ENCODE results near the gene POLE3.
A peak's percentile ranks its signal among the peaks of the same experiment; 100 is the strongest.
"Not testable (repeated sequence)": the region's sequence is repeated elsewhere in the genome, so short reads cannot be mapped to it uniquely, and the experiment has no call there.

Gene POLE3

DNA sequence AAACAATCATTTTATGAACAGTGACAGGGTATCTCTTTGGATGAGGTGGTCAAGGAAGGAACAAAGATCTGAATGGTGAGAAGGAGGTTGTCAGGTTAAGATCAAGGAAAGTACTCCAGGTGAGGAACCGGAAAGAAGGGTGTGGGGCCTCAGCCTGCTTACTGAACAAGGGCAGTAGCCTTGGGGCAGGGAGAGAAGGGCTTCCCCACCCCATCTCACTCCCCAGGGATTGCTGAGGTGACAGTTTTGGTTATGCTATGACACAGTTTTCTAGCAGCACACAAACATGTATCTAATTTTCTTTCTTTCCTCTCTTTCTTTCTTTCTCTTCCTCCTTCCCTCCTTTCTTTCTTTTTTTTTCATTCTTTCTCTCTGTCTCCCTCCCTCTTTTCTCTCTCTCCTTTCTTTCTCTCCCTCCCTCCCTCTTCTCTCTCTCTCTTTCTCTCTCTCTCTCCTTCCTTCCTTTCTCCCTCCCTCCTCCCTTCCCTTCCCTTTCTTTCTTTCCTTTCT lies 29.6 kb downstream of the POLE3 start:
- Histone ChIP-seq H3K4me3 (no peak overlapping the region), H3K27ac (peak overlapping the region in 12 of 21 experiments; percentile 4 to 74 (median 61))

DNA sequence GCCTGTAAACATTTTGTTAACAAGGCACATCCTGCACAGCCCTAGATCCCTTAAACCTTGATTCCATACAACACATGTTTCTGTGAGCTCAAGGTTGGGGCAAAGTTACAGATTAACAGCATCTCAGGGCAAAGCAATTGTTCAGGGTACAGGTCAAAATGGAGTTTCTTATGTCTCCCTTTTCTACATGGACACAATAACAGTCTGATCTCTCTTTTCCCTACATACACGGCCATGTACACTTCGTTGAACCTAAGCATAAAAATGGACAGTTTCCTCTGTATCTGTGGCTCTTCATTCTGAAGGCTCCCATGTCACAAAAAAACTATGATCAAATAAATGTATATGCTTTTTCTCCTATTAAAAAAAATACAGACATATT lies 30.7 kb downstream of the POLE3 start:
- peak overlapping the region in 1 of 21 experiments; percentile 17 for H3K27ac ChIP-seq
- H3K4me3 ChIP-seq, result not testable (repeated sequence)

DNA sequence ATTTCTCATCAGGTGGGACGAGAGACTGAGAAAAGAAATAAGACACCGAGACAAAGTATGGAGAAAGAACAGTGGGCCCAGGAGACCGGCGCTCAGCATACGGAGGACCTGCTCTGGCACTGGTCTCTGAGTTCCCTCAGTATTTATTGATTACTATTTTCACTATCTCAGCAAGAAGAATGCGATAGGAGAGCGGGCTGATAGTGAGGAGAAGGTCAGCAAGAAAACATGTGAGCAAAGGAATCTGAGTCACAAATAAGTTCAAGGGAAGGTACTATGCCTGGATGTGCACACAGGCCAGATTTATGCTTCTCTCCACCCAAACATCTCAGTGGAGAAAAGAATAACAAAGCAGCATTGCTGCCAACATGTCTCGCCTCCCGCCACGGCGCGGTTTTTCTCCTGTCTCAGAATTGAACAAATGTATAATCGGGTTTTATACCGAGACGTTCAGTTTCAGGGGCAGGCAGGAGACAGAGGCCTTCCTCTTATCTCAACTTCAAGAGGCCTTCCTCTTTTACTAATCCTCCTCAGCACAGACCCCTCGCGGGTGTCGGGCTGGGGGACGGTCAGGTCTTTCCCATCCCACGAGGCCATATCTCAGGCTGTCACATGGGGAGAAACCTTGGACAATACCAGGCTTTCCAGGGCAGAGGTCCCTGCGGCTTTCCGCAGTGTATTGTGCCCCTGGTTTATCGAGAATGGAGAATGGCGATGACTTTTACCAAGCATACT lies 31.2 kb downstream of the POLE3 start:
- H3K4me3 ChIP-seq, H3K27ac ChIP-seq: not testable (repeated sequence)

DNA sequence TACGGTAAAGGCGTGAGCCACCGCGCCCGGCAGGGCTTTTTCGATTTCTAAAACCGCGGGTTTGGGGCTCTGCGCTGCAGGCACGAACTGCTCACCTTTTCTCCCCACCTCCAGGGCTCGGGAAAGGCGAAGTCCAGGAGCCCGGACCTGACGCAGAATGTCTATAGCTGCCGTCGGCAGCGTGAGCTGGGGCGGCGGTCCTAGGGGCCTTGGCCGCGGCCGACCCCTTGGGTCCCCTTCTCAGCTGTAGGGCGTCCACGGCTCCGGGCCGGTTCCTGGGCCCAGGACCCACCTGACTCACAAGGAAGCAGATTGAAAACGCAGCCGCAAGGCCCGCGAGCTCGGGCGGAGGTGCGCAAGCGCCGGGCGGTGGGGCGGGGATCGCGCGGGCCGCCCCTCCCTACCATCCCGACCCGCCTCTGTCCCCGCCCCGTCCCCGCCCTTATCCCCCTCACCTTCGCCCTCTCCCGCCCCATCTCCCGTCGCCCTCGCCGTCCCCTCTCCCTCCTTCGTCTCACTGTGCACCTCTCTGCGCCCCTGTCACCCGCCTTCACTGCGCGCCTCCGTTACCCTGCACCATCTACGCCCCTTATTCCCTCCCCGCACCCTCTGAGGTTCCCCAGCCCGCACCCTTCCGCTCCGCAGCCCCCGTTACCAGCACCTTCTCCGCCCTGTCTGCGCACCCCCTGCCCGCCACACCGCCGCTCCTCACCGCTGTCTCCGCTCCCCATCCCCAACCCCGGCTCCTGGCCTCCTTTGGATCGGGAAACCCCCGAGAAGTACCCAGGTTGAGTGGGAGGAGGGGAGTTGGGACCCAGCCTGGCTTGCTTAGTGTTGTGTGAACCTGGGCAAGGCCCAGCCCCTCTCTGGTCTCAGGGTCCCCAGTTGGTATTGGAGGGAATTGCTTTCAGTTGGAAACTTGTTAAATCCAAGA lies 33.6 kb downstream of the POLE3 start, which contains the start of gene HDHD3:
TSS of gene HDHD3 (minus strand) at position 353 of the 934 bp plus-strand sequence. CDS start 2,632 bp downstream, outside the sequence.
- peak within 1 kb of the TSS in 20 of 21 experiments; percentile 39 to 91 (median 81) for H3K27ac ChIP-seq
- H3K4me3 ChIP-seq, result peak within 1 kb of the TSS; percentile 57 to 83 (median 67)

DNA sequence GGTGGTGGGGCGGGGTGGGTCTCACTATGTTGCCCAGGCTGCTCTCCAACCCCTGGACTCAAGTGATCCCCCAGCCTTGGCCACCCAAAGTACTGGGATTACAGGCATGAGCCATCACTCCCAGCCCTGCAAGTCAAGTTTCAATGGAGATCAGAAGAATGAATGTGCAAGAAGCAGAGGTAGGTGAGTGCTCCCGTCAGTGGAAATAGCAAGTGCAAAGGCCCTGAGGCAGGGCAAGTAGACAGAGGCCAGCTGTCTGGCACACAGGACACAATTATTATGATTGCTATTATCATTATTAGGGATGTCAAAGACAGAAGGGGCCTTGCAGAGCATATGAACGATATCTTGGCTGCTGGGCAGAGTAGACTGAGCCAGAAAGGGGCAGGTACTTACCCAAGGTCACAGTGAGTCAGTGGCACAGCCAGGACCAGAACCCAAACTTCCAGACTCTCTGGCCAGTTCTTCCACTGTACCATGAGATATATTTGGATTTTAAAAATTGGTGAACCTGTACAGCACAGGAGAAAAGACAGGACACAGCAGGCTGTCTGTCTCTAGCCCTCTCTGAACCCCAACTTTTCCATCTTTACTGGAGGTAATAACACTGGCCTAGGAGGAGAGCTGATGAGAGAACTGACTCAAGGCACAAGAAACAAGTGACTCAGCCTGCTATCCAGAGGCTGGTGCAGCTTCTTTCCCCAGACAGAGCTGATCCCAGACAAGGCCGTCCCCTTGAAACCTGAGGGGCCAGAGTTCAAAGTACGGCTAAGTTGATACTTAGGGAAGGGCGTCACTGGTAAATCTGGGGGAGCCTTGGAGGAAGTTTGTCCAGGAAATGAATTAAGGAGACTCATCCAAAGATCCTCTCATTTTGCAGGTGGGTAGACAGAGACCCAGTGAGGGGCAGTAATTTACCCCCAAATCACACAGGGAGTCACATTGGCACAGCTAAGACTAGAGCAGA lies 35.1 kb downstream of the POLE3 start:
- peak overlapping the region in 4 of 7 experiments; percentile 58 to 67 (median 64) for H3K4me3 ChIP-seq
- peak overlapping the region in 2 of 21 experiments; percentile 3 to 13 for H3K27ac ChIP-seq

DNA sequence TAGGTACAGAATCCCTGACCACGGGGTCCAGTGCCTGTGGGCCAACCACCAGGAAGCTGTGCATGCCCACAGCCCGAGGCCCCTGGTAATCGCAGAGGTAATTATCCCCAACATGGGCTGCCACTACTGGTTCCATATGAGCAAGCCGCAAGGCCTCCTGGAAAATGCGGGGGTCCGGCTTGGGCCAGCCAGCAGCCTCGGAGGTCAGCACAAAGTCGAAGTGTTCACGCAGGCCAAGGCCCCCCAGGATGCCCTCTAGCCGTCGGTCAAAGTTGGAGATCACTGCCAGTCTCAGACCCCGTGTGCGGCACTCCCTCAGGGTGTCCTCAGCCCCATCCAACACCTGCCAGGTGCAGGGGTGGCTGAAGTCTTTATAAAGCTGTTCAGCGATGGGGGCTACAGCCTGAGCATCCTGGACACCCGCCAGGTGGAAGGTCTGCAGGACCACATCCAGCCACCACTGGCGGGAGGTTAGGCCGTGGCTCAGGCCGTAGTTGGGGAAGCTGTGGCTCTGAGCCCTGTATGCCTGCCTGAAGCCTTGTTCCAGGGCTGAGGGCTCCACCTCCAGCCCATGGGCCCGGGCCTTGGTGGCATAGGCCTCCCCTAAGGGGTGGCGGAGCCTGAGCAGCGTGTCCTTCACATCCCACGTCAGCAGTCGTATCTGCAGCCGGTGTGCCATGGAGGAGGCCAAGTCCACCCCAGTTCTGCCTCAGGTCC lies 36.6 kb downstream of the POLE3 start:
- Histone ChIP-seq H3K4me3 (no peak overlapping the region), H3K27ac (no peak overlapping the region)

DNA sequence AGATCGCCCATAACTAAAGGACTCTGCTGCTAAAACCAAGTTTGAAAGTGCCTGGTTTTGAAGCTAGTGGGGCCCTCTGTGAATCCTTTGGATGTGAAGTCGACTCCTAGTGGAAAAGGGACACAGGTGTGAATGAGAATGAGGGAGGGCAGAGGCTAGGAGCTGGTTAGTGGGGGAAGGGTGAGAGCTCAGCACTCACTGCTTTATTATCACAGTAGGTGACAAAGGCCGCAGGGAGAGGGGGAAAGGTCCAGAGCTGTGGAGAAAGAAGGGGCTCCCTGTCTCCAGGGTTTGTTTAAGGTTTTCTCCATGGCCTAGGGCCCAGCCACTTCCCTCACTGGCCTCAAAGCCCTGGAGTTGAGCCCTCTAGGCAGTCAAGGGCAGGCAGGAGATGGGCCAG lies 37.2 kb downstream of the POLE3 start:
- no peak overlapping the region for H3K27ac ChIP-seq
- no peak overlapping the region for H3K4me3 ChIP-seq

DNA sequence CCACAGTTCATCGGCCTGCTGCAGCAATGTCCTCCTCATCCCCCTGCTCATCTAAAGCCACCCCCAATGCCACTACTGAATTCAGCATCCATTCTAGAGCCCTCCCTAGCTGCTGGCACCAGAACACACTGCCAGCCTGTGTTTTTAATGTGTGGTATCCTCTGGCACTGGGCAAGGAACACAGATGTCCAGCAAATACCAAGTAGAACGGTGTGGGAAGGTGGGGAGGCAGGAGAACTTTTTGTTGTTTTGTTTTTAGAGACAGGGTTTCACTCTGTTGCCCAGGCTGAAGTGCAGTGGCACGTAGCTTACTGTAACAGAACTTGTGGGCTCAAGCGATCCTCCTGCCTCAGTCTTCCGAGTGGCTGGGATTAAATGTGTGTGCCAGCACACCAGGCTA lies 38.4 kb downstream of the POLE3 start:
- H3K27ac ChIP-seq, result no peak overlapping the region
- H3K4me3 ChIP-seq, result no peak overlapping the region

DNA sequence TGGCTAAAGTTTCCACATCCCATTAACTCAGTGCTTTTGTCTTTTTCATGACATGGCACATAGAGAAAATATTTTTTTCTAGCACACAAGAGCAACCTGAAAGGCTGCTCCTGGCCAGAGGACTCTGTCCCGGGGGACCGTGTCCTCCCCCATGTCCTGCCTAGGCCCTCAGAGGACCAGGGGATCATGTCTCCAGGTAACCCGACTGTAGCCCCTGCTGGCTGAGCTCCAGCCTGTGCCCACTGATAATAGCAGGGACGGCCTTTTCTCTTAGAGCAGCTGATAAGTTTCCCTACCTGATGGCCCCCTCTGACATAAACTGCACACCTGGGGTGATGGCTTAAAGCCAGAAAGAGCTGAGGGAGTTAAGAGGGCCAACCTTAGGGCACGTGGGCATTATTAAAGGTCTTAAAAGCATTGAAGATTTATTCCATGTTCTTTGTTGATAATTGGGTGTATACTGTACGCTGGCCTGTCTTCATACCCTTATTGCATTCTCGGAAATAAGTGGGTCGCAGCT lies 39.6 kb downstream of the POLE3 start:
- Histone ChIP-seq H3K4me3 (no peak overlapping the region), H3K27ac (no peak overlapping the region)

DNA sequence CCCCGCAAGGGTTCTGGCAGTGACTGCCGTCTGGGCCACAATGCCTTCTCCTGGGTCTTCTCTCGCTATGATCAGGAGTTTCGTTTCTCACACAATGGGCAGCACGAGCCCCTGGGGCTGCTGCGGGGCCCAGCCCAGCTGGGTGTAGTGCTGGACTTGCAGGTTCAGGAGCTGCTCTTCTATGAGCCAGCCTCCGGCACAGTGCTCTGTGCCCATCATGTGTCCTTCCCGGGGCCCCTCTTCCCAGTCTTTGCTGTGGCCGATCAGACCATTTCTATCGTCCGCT lies 40.7 kb downstream of the POLE3 start:
- Histone ChIP-seq H3K27ac (no peak overlapping the region), H3K4me3 (no peak overlapping the region)

DNA sequence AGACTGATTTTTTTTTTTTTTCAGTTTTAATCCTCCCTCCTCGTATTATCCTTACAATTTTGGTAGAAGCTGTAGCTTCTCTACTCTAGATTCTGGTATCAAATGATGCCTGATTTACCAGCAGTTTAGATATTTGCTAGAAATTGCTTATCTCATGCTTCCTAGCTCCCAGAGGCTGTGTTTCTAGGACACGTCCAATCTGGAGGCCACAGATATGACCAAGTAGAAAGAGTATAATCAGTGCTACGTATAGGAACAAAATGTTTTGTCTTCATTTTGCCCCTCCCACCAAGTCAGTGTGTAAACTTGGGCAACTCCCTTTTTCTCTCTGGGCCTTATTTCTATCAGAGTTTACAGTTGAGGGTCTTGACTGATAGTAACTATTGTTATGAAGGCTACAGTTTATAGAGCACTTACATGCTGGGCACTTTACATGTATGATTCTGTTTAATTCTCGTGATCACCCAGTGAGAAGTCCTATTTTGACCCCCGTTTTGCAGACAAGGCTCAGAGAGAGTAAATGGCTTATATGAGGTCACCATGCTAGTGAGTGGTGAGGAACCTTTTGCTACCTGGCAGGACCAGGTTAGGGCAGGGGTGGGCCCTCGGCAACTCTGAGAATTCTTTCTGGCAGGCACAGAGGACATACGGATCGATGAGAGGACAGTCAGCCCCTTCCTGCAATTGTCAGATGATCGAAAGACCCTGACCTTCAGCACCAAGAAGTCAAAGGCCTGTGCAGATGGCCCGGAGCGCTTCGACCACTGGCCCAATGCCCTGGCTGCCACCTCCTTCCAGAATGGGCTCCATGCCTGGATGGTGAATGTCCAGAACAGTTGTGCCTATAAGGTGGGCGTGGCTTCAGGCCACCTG lies 41.3 kb downstream of the POLE3 start:
- Histone ChIP-seq H3K27ac (no peak overlapping the region), H3K4me3 (no peak overlapping the region)

DNA sequence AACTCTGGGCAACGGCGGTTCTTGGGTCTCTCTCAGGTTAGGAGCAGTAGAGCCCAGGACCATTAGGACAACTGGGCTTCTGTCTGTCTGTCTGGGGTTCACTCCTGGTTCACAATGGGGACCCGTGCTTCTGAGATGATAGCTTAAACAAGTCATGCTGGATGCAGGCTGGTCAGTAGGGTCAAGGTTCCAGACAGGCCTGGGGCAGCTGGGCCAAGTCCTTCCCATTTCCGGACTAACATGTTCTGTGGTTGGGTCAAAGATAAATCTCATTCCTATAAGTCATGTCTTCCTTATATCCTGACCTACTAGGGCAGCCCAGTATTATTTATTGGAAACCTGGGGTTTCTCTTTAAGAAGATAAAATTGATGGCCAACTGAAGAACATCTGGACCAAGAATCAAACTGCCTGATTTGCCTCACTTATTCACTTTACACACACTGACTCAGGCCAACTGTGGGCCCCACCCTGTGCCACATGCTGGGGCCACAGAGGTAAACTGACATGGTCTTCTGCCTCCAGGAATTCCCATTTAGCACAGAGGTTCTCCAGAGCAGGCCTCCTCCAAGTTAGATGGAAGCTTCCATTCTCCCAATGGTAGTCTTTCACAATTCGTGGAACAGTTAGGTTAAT lies 42.0 kb downstream of the POLE3 start:
- Histone ChIP-seq H3K4me3 (no peak overlapping the region), H3K27ac (no peak overlapping the region)

DNA sequence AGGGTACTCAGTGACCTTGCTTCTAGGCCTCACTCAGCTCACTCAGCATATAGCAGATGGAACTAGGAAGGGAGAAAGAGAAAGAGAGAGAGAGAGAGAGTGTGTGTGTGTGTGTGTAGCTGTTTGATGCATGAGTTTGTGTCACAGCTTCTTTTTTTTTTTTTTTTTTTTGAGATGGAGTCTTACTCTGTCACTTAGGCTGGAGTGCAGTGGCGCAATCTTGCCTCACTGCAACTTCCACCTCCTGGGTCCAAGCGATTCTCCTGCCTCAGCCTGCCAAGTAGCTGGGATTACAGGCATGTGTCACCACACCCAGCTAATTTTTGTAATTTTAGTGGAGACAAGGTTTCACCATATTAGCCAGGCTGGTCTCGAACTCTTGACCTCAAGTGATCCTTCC lies 44.8 kb downstream of the POLE3 start:
- H3K4me3 ChIP-seq, H3K27ac ChIP-seq: not testable (repeated sequence)

DNA sequence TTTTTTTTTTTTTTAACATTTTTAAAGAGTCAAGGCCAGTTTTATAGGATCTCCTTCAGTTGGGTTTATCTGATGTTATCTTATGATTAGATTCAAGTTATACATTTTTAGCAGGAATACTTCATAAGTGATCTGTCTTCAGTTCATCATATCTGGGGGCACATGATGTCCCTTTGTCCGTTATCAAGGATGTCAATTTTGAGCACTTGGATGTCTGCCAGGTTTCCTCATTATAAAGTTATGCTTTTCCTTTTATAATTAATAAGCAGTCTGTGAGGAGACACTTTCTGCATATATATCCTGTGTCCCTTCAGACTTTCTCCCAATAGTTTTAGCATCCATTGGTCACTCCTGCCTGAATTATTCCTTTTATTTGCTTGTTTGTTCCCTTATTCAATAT lies 45.5 kb downstream of the POLE3 start:
- Histone ChIP-seq H3K4me3 (no peak overlapping the region), H3K27ac (no peak overlapping the region)

DNA sequence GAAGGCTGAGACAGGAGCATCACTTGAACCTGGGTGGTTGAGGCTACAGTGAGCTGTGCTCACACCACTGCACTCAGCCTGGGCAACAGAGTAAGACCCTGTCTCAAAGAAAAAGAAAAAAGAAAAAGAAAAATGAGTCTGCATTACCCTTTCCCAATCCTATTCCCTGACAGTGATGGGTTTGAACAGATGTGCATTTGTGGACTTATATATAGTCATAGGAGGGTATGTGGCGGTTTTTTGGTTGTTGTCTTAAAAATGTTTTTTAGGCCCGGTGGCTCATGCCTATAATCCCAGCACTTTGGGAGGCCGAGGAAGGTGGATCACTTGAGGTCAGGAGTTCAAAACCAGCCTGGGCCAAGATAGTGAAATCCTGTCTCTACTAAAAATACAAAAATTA lies 47.1 kb downstream of the POLE3 start:
- Histone ChIP-seq H3K4me3 (no peak overlapping the region), H3K27ac (no peak overlapping the region)

DNA sequence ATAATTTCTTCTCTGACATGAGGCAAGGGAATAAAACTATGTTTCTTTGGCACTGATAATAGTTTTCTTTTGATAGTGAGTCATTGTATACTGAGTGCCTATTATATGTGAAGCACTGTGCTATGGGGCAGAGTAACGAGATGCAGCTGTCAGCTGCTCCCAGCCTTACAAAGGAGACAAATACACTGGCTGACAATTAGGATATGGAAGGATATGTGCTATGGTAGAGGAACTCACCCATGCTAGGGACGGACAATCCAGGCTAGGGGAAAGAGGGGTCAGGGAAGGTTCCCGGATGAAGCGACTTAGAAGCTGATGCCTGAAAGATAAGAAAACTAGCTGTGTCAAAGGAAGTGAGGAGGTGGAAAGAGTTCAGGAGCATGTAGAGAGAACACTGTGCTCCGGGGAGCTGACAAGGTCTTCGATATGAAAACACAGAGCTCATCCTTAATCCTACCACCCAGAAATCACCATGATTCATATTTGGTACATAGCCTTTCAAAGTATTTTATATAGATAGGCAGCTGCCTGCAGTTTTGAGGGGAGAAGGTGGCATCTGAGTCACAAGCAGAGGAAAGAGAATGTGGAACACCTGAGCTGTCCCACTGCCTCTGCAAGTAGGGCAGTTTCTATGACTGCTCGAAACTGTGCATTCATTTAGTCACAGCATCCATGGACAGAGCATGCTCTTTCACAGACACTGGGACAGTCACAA lies 49.0 kb downstream of the POLE3 start:
- no peak overlapping the region for H3K4me3 ChIP-seq
- H3K27ac ChIP-seq, result no peak overlapping the region

Measured in skin epidermis (tissue), 12 donors.